Activated naive CD4-positive, alpha-beta T cell treated with Interleukin-2 at 50 U/mL for 16 hours (primary cell): ENCODE data around the gene ATRIP.
A peak's percentile ranks its signal among the peaks of the same experiment; 100 is the strongest.
"Not testable (repeated sequence)": the region's sequence is repeated elsewhere in the genome, so short reads cannot be mapped to it uniquely, and the experiment has no call there.

Experiments
- DNase-seq: peaks from one replicate; pipeline ENCODE4 v3.0.0-alpha.2; 2020

Gene ATRIP

GRCh38 chr3:48470286-48470685 is 23.7 kb downstream of the ATRIP start:
- DNase-seq, result no peak

DNA sequence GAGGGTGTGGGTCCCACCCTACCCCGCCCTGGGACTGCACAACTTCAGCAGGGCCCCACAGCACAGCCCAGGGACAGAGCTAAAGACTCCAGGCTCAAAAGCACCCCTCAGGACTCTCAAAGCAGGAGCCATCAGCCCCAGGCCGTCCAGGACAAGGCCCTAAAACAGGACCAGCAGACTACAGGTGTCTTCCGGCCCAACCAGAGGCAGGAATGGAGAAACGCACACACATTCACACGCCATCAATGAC is 26.1 kb downstream of the ATRIP start:
- DNase-seq, result no peak

- peak; percentile 93 for DNase-seq
Measured at GRCh38 chr3:48472923-48473616, 26.5 kb downstream of the ATRIP start.

GRCh38 chr3:48473617-48473952 is 27.0 kb downstream of the ATRIP start:
- DNase-seq, result no peak

DNA sequence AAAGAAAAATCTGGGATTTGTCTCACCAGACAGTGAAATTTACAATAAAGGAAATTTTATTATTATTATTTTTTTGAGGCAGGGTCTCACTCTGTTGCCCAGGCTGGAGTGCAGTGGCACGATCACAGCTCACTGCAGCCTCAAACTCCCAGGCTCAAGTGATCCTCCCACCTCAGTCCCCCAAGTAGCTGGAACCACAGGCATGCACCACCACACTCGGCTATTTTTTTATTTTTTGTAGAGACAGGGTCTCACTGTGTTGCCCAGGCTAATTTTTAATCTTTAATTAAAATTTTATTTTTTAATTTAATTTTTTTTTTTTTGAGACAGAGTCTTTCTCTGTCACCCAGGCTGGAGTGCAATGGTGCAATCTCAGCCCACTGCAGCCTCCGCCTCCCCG is 27.5 kb downstream of the ATRIP start:
- DNase-seq, result not testable (repeated sequence)

GRCh38 chr3:48474619-48475018 is 28.1 kb downstream of the ATRIP start:
- DNase-seq, result no peak

- no peak for DNase-seq
Measured at GRCh38 chr3:48475188-48475587, 28.7 kb downstream of the ATRIP start.

GRCh38 chr3:48476426-48477053 is 30.0 kb downstream of the ATRIP start:
- no peak for DNase-seq

DNA sequence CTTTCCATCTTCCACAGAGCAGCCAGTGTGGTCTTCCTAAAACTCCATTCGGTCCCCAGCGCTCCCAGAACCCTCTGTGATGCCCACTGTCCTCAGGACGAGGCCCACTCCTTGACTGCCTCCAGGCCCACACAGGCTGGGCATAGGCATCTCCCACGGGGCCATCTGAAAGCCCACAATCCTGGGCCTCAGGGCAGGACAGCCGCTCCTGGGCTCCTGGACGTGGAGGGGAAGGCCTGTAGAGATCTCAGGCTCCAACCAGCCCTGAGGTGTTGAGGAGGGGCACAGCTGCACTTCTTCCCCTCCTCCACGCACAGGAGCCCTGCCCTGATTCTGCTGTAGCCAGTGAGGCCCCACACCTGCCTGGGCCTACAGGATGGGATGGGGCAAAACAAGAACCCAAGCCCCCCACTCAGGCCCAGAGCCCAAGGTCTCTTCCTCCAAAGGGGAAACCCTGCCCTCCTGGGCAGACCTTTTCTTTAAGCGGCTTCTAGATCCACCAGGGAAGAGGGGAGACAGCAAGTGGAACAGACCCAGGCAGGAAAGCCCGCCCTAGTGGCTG is 31.5 kb downstream of the ATRIP start:
- DNase-seq, result no peak

- DNase-seq, result peak; percentile 62
Measured at GRCh38 chr3:48478626-48479555, 32.4 kb downstream of the ATRIP start.

- not testable (repeated sequence) for DNase-seq
Measured at GRCh38 chr3:48480891-48481290, 34.4 kb downstream of the ATRIP start.

GRCh38 chr3:48482822-48483221 is 36.3 kb downstream of the ATRIP start:
- DNase-seq, result not testable (repeated sequence)

DNA sequence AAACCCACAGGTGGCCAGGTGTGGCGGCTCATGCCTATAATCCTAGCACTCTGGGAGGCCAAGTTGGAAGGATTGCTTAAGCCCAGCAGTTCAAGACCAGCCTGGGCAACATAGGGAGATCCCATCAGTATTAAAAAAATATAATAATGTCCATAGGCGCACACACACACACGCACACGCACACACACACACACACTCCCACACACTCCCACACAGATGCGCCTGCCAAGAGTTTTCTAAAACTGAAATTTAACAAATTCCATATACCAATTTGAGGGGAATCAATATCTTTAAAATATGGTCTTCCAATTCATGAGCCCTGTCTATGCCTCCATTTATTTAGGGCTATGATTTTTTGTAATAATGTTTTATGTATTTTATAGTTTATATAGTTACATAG is 40.4 kb downstream of the ATRIP start:
- DNase-seq, result no peak

DNA sequence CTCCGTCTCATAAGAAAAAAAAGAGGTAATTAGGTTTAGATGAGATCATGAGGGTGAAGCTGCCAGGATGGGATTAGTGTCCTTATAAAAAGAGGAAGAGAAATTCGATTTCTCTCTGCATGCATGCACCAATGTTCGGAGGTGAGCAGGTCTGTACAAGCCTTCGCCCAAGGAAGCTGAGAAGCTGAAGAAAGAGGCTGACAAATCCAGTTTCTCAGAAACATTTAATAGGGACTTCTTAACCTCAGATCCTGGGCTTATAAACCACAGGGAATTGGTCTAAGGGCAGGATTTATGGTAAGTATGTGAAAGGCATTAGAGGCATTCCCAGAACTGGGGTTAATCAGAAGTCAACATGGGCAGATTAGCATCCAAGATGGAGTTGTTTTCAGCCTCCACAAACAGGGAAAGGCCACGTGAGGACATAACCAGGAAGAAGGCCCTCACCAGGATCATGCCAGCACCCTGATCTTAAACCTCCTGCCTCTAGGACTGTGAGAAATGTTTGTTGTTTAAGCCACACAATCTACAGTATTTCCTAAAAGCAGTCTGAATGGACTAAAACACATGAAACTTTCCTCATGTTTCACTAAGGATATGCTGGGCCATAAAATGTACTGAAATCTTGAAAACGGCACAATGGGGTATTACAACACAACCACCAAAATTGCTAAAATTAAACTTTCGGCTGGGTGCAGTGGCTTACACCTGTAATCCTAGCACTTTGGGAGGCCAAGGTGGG is 46.1 kb downstream of the ATRIP start:
- no peak for DNase-seq

DNA sequence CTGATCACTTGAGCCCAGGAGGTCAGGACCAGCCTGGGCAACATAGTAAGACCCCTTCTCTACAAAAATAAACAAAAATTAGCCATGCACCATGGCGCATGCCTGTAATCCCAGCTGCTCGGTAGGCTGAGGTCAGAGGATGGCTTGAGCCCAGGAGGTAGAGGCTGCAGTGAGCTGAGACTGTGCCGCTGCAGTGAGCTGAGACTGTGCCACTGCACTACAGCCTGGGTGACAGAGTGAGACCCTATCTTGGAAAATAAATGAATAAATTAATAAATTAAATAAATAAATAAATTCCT is 46.6 kb downstream of the ATRIP start:
- DNase-seq, result no peak

DNA sequence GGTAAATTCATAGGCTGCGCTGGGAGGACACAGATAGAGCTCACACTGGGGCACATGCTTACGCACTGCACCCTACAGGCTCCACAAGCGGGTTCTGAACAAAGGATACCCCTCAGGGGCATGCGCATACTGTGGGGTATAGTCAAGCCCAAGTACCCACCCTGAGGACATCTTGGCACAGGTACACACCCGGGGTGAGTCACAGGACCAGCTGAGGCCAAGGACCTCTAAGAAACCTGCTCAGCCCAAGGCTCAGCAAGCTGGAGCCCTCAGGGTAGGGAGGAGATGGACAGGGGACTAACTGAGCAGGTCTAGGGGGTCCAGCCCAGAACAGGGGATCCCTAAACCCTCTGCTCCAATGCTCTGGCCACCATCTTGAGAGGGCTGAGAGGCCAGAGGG is 54.1 kb downstream of the ATRIP start:
- DNase-seq, result no peak

DNA sequence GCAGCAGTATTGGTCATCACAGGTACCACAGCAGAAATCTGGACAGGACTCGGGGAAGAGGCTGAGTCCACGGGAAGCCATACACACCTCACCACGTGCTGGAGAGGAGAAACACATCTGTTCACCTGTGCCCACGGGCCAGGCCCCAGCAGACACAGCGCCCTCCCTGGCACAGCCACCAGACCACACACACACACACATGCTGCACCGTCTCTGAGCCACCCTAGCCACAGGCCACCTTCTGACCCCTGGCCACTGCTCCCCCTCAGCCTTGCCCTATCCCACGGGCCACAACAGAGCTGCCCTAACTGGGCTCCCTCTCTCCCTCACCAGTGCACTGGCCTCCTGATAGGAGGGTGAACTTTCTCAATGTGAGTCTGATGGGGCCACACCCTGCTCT is 54.7 kb downstream of the ATRIP start:
- no peak for DNase-seq

- DNase-seq, result no peak
Measured at GRCh38 chr3:48502121-48502520, 55.6 kb downstream of the ATRIP start.

DNA sequence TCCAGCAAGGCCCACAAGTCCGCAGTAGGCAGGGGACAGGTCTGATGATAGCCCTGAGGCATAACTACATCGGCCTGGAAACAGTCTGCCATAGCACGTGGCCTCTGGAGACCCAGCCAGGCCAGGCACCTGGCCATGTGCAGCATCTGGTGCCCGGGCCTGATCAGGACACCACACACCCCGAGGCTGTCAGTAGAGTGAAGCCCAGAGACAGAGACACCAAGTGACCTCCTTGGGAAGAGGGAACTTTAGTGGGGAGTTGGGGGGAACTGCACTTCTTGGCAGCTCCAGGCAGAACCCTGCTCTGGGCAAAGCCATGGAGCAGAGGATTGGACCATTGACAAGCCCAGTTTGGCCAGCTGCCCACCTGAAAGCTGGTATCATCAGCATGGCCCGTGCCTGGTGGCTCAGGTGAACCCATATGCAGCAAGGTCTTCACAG is 56.2 kb downstream of the ATRIP start:
- no peak for DNase-seq

DNA sequence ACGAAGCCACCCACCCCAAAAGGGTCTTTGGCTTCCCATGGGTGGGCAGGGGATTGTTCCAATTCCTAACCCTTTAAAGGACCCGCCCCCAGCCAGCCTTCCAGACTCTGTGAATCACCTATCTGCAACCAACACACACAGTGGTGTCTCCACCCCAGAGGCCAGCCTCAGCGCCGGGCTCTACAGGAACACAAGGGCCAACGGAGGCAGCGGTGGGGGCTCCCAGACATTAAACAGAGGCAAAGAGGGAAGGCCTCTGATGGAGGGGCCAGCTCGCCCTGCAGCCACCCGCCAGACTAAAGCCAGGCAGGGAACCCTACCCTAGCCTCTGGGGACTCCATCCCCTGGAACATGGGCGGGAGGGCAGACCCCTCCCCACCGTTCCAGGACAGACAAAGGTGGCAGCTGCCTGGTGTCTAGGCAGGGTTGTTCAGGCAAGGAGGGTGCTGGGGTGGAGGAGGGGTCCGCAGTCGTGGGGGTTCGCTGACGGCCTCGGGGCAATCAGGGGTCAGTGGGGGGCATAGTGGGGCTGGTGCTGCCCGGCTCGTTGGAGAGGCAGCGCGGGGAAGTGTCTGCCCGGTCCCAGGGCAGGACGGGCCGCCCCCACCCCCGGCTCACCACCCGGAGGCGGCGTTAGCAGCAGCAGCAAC is 57.0 kb downstream of the ATRIP start:
- no peak for DNase-seq

DNA sequence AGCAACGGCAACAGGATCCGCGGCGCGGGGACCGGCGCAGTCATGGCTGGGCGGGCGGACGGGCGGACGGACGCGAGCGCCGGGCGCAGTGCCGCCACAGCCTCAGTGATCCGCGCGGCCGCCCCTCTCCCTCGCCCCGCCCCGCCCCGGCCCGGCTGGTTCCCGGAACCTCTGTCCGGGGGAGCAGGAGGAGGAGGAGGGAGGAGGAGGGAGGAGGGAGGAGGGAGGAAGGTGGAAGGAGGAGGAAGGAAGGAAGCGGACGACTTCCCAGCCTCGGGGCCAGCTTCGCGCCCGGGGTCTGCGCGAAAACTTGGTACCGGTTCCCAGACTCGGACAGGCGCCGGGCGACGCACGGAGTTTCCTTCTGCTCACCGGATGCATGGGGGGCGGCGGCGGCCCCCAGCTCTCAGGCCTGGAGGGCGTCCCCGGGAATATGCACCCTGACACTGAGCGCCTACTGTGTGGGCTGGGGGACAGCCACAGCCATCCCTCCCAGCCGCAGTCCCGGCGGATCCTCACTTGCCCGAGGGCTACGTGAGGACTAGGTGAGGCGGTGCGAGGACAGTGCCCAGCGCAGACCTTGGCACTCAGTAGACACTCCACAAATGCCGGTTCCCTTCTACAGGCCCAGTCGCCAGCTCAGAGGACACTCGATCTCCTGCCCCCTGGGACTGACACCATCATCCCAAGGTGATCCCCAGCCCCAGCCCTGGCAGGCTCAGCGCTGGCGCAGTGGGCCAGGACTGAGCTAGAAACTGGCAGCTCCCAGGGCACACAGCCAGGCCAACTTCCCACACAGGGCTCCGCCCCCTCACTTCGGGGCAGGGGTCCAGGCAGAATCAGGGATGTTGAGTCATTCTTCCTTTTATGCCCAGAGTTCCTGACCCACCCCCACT is 57.8 kb downstream of the ATRIP start, which contains the start of gene SHISA5:
TSS of gene SHISA5 (minus strand) at position 124 of the 896 bp plus-strand sequence. CDS start at position 44, 80 bp downstream.
- peak; percentile 65 for DNase-seq
